ENCODE results near the gene CUEDC1.

CUEDC1 gene

DNA sequence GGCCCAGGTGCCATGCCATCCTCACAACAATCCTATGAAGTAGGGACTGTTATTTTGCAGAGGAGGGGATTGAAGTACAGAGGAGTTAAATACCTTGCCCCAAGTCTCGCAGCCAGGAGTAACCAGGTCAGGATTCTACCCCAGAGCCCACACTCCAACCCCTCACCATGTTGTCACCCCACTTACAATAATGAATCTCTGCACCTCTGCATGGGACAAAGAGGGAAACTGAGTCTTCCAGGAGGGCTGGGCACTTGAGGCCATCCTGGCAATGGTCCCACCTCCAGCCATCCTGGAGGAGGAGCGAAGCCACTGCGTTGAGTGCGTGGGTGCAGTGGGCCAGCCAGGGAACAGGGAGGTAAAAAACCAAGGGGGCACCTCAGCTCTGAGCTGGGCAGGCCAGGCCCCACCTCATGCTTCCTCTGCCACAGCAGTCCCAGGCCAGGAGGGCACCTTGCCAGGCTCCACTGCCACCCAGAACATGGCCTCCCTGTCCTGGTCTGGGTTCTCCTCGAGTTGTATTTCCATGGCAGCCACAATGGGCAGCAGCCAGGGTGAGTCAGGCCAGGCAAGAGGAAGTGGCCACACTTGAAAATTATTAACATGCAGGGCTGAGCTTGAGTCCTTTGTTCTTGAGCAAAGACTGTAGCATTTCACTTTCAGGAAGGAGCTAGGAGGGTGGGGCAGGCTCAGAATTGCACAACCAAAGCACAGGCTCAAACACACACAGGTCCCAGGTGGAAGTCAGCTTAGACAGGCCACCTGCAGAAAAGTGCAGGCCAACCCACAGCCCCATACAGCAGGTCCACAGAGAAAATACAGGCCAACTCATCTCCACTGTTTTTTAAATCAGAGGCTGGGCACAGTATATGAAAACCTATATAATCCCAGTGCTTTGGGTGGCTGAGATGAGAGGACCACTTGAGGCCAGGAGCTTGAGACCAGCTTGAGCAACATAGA lies 52.1 kb downstream of the CUEDC1 start:
- H3K4me3 ChIP-seq (ENCODE audit: low read depth, low read length), result peak overlapping the region; percentile 28
- peak; percentile 92 for DNase-seq (ENCODE audit: low read depth)
- TF ChIP-seq, protein P1, sequence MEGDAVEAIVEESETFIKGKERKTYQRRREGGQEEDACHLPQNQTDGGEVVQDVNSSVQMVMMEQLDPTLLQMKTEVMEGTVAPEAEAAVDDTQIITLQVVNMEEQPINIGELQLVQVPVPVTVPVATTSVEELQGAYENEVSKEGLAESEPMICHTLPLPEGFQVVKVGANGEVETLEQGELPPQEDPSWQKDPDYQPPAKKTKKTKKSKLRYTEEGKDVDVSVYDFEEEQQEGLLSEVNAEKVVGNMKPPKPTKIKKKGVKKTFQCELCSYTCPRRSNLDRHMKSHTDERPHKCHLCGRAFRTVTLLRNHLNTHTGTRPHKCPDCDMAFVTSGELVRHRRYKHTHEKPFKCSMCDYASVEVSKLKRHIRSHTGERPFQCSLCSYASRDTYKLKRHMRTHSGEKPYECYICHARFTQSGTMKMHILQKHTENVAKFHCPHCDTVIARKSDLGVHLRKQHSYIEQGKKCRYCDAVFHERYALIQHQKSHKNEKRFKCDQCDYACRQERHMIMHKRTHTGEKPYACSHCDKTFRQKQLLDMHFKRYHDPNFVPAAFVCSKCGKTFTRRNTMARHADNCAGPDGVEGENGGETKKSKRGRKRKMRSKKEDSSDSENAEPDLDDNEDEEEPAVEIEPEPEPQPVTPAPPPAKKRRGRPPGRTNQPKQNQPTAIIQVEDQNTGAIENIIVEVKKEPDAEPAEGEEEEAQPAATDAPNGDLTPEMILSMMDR (IDR thresholded peaks at IDR 0.05; ENCODE audit: insufficient read depth, low read depth, low read length, missing control alignments), result no peak

DNA sequence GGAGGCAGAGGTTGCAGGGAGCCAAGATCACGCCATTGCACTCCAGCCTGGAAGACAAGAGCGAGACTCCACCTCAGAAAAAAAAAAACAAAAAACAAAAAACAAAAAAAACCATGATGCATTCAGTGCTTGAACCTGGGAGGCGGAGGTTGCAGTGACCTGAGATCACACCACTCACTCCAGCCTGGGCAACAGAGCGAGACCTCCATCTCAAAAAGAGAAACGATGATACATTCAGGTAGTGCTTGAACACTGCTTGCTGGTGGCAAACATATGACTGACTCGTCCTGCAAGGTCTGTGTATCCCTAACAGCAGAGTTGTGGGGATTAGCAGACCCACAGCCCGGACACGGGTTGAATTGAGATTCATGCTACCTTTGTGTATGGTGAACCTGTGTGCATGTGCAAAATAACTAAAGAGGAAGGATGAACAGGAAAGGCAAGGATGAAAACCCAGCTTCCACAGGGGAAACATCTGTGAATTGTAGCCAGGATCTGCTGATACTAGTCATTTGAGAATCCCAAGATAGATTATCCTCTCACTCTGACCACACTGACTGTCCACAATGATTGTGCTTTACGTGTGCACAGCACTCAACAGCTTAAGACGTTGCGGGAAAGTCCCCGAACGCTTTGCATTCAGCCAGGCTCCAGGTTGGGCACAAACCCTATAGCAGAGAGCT lies 53.0 kb downstream of the CUEDC1 start:
- peak; percentile 92 for DNase-seq (ENCODE audit: low read depth)
- TF ChIP-seq, protein P1 (IDR thresholded peaks at IDR 0.05; ENCODE audit: insufficient read depth, low read depth, low read length, missing control alignments), result no peak
- no peak overlapping the region for H3K4me3 ChIP-seq (ENCODE audit: low read depth, low read length)

DNA sequence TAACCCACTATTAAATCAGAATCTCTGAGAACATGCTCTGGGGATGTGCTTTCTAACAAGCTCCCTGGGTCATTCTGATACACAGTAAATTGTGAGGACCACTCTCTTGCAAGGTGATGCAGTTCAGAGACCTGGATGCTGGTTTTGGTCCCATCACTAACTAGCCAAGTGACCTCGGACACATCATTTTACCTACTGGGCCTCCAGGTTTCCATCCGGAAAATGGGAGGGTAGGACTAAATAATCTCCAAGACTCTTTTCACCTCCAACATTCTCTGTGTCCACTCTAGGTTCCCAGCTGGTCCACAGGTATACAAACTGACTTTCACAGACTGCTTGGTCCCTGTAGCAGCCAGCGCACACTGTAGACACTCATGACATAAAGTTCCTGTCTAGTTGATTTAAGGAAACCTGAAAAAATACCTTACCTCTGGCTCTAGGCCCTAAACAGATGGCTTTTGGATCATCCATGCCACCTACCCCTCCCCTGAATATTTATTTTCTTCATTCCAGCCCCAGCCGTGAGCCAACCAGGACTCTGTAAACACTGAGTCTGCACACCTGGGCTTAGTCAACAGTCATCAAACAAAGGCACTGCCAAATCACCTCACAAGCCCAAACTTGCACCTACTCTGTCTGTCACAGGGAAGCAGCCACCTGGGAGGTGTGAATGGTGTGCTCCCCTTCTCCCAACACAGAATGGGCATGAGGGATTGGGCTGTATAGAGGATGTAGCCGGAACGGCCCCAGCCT lies 54.0 kb downstream of the CUEDC1 start:
- TF ChIP-seq, protein P1 (IDR thresholded peaks at IDR 0.05; ENCODE audit: insufficient read depth, low read depth, low read length, missing control alignments), result no peak
- DNase-seq (ENCODE audit: low read depth), result no peak
- no peak overlapping the region for H3K4me3 ChIP-seq (ENCODE audit: low read depth, low read length)

DNA sequence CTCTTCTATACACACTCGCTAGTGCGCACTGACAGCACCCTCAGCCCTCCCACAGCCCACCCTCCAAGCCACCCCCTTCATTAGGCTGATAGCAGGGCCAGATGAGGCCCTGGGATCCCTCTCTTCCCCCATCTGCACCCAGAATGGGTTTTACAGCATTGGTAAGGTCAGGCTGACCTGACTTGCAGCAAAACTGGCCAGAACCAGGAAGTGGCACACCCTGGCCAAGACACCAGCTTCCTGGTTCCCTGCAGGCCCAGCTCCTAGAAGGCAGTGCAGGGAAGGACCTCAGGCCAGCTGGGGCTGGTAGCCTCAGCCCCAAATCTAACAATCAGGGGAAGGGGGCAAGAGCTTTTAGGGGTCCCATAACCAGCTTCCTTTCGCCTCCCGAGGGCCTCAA lies 55.4 kb downstream of the CUEDC1 start:
- H3K4me3 ChIP-seq (ENCODE audit: low read depth, low read length), result no peak overlapping the region
- TF ChIP-seq, protein P1 (IDR thresholded peaks at IDR 0.05; ENCODE audit: insufficient read depth, low read depth, low read length, missing control alignments), result no peak
- peak; percentile 26 for DNase-seq (ENCODE audit: low read depth)

DNA sequence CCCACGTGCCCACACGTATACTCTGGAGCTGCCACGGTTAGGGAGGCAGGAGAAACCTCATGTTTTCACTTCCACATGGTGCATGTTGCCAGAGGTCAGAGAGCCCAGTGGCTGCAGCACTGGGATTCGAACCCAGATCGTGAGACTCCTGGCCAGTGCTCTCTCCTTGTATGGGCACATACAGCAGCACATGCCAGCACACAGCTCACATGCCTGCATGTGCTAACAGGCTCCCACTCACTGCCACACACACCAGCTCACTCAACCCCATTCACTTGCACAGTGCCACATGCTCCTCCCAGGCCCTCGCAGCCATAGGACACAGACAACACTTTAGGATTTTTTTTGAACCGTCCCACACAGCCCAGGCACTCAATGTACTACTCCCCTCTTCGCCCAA lies 55.8 kb downstream of the CUEDC1 start:
- TF ChIP-seq, protein P1 (IDR thresholded peaks at IDR 0.05; ENCODE audit: insufficient read depth, low read depth, low read length, missing control alignments), result no peak
- no peak for DNase-seq (ENCODE audit: low read depth)
- no peak overlapping the region for H3K4me3 ChIP-seq (ENCODE audit: low read depth, low read length)

DNA sequence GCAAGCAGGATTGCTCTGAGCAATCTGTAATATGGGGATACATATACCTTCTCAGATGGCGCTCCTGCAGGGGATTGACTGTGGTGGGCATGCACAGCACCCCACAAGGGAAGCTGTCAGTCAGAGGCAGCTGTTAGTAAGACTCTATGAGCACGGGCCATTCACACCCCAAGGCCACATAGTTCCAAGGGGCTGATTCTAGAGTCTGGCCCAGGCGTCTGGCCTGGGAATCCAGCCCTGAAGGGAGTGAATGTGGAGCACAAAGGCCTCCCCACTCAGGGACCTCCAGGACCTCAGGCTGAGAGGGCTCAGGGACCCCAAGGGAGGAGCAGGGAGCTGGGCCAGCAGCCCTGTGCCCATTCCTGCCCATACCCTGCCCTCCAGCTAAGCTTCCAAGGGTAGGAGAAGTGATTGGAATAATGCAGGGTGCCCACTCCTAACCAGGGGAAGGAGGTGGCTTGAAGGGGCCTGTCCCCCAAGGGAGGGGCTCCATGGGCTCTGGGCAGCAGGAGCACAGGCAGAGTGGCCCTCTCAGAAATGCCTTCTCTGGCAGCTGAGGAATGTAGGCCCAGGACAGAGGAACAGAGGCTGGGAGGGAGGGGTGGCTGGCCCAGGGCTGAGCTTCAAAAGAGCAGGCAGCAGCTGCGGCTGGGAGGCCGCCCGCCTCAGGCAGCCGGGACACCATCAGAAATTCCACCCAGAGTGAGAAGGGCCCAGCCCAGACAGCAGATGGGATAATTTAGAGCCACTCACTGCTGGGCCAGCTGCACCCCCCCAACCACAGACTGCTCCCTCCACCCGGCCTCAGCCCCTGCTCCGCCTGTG lies 56.5 kb downstream of the CUEDC1 start:
- TF ChIP-seq, protein P1 (IDR thresholded peaks at IDR 0.05; ENCODE audit: insufficient read depth, low read depth, low read length, missing control alignments), result no peak
- no peak overlapping the region for H3K4me3 ChIP-seq (ENCODE audit: low read depth, low read length)
- no peak for DNase-seq (ENCODE audit: low read depth)
